Stimulated activated CD4-positive, alpha-beta T cell treated with anti-CD3 and anti-CD28 coated beads, TNF-alpha, amount 100 ng/mL, for 24 hours (primary cell): ENCODE measurements around the gene SLC34A3.
"Not testable (repeated sequence)": the region's sequence is repeated elsewhere in the genome, so short reads cannot be mapped to it uniquely, and the experiment has no call there.

Experiments used
- DNase-seq, 3 experiments: peaks; one replicate each; pipeline ENCODE4 v3.0.0-alpha.2; 2020; ENCODE audit warnings: low read depth in 3 of 3

The SLC34A3 gene

DNA sequence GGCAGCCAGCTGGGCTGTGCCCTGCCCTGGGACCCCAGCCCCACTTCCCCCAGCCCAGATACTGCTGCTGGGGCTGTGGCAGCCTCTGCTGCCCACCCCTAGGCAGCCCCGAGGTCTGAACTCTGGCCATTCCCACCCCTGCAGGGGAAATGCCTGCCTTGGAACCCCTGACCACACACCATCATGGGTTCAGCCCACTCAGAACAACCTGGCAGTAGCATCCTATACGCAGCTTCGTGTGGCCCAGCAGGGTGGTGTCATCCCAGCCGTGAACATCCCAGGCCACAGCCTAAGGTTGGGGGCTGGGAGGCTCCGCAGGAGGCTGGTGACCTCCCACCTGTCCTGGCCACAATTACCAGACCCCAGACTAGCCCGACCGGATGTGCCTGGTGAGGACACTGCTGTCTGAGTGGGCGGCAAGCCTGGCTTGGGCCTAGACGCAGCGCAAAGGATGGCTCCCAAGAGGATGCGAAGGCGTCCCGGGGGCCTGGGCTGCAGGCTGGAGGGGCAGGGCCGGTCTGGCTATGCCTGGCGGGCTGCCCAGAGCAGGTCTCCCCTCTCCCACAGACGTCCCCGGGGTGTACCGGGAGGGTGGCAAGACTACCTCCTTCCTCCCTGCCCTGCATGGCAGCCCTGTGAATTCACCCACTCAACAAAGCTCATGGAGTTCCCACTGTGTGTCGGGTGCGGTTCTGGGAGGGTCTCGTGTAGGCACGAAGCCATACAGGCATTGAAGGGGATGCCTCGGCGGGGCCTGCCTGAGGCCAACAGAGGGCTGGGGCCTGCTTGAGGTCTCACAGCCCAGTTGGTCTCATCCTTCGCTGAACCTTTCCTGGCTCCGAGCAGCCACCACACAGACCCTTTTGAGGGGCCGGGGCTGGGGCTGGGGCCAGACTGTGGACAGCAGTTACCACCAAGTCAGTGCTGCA lies 1.5 kb upstream of the SLC34A3 start:
- no peak for DNase-seq

- no peak for DNase-seq
Observed at GRCh38 chr9:137229903-137230704, 597 bp upstream of the SLC34A3 start.

DNA sequence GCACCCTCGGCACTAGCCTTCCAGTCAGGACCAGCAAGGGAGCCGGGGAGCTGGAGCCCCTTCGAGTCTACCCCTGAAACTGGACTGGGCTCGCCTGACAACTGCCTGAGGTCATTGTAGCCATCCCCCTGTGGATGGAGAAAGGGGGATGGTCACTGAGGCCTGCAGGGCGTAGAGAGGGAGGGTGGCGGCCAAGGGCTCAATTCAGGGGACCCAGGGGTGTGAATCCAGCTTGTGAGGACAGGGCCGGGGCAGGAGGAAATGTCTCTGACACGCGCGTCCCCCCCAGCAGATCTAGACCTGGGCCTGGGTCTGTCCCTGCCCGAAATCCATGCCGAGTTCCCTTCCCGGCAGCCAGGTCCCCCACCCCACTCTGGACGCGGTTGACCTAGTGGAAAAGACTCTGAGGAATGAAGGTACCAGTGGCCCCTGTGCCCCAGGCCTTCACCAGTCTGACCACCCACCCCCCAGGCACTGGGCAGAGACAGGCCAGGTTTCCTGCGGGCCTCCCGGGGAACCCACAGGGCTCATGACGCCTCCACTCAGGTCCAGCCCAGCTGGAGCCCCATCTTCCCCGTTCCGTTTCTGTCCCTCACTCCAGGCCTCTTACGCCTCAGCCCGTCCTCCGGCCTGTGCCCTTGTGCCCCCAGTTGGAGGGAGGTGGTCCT lies 805 bp downstream of the SLC34A3 start:
- DNase-seq: no peak

DNA sequence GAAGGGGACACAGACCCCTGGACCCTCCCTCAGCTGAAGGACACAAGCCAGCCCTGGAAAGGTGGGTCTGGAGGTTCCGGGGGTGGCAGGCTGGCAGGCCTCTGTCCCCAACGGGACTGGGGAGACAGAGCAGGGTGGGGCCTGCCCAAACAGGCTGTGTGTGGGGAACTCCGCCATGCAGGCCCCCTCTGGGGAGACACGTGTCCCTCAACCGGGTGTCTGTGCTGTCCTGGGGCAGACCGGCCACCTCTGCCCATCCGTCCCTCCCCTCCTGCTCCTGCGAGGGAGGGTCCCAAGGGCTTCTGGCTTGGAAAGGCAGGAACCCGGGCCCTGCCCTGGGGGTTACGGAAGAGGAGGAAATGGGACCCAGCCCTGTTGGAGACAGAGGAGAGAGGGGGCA lies 1.4 kb downstream of the SLC34A3 start:
- DNase-seq: no peak

DNA sequence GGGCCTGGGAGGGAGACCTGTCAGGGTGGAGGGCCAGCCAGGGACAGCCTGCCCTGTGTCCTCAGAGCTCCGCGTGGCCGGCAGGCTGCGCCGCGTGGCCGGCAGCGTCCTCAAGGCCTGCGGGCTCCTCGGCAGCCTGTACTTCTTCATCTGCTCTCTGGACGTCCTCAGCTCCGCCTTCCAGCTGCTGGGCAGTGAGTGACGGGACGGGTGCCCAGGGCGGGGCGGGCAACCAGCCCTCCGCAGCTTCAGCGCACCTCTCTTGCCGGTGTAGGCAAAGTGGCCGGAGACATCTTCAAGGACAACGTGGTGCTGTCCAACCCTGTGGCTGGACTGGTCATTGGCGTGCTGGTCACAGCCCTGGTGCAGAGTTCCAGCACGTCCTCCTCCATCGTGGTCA lies 1.8 kb downstream of the SLC34A3 start:
- no peak for DNase-seq

GRCh38 chr9:137233143-137233980 lies 2.7 kb downstream of the SLC34A3 start:
- DNase-seq: no peak

- no peak for DNase-seq
Observed at GRCh38 chr9:137234055-137234697, 3.5 kb downstream of the SLC34A3 start.

GRCh38 chr9:137234758-137235423 lies 4.2 kb downstream of the SLC34A3 start:
- DNase-seq: no peak

- no peak for DNase-seq
Observed at GRCh38 chr9:137235424-137236237, 4.9 kb downstream of the SLC34A3 start.

DNA sequence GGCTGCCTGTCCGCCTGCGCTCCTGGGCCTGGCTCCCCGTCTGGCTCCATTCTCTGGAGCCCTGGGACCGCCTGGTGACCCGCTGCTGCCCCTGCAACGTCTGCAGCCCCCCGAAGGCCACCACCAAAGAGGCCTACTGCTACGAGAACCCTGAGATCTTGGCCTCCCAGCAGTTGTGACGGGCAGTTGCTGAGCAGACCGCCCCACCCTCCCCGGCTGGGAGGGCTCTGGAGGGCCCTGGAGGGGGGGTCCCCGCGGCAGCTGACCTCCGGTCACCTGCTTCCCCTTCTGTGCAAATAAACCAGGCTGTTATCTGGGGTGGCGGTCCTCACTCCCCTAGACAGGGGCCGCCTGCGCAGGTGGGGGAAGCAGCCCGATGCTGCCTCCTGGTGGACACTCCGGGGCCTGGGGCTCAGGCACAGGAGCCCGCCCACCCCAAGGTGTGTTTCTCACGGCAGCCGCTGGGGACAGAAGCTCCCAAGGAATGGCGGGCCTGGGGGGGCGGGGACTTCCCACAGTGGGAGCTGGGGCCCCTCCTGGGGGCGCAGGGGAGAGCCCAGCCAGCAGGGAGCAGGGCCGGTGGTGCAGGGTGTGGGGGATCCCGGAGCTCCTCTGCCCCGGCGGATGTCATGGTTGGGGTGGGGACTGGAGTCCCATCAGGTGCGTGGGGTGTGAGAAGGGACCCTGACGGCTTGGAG lies 5.7 kb downstream of the SLC34A3 start:
- peak; percentile 85 to 93 (median 85) for DNase-seq

DNA sequence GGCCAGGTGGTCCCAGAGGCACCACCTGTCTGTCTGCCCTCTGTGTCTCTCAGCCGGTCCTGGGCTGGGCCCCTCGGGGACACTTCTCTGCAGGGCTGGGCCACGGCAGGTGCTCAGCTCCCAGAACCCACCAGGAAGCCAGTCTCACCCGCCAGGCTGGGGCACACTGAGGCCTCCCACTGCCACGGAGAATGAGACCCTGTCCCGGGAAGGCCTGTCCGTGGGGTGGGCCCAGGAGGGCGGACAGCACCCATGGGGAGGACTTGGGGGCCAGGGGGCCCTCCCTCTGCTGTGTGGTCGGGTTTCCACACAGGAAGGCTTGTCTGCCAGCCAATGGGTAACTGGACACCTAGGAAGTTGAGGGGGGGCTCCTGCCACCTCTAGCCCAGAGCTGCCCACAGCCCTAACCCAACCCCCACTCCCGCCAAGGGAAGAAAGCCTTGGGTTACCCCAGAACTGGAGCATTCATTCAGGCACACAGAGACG lies 6.3 kb downstream of the SLC34A3 start:
- no peak for DNase-seq

- no peak for DNase-seq
Observed at GRCh38 chr9:137237759-137238726, 7.3 kb downstream of the SLC34A3 start.

DNA sequence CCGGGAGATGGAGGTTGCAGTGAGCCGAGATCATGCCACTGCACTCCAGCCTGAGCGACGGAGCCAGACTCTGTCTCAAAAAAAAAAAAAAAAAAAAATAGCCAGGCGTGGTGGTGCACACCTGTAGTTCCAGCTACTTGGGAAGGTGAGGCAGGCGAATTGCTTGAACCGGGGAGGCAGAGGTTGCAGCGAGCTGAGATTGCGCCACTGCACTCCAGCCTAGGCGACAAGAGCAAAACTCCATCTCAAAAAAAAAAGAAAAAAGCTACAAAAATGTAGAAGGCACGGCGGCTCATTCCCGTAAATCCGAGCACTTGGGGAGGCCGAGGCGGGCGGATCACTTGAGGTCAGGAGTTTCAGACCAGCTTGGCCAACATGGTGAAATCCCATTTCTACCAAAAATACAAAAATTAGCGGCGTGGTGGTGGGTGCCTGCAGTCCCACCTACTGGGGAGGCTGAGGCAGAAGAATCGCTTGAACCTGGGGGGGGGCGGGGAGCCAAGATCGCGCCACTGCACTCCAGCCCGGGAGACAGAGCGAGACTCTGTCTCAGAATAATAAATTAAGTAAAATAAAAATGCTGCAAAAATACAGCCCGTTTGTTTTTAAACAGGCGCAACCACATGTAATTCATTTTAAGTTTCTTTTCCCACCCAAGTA lies 9.0 kb downstream of the SLC34A3 start:
- not testable (repeated sequence) for DNase-seq

DNA sequence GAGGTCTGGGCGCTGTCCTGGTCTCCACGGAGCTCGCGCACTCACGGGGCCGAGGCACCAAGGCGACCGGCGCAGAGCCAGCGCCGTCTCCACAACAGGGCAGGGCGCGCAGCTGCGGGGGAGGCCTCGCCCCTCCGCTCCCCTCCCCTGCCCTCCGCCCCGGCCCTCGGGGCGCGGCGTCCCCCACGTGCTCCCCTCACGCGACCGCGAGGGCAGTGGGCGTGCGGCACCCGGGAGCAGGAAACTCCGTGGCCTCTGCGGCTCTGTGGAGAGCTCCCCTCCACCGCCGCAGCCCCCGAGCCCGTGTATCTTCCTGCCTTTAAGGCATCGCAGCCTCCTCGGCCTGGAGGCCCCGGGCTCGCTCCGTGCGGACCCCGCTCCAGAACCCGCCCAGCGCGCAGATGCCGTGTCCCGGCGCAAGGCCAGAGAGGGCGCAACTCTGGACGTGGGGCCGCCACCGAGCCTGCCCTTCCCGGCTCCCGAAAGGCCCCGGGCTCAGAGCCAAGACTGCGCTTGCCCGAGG lies 9.7 kb downstream of the SLC34A3 start:
- DNase-seq: peak; percentile 38 to 66 (median 46)

GRCh38 chr9:137240841-137241489 lies 10.3 kb downstream of the SLC34A3 start, which contains the start of gene TUBB4B:
TUBB4B (plus strand) TSS chr9:137241287; CDS start chr9:137241361, 74 bp downstream.
- DNase-seq: peak; percentile 92 to 97 (median 96)
